ENCODE measurements around the gene FAM76B. TPM values are rescaled to one million over a fixed set of nuclear protein-coding genes. Genes with fewer than 3 reads are reported as not detected.

FAM76B gene
- total and polyA plus RNA-seq, 2 of the 13 experiments (the other 11 are each of a cell fraction or from before 2014, with no cell fraction given), result 20.2 to 24.2 TPM

GRCh38 chr11:95802806-95803205 is 13.2 kb upstream of the FAM76B start:
- Histone ChIP-seq H3K4me1 (ENCODE audit: insufficient read depth, low read length) (no peaks in the 10 kb centered on the region), H3K4me2 (ENCODE audit: low read depth, low read length) (no peak overlapping the region), H3K79me2 (ENCODE audit: insufficient read depth, low read length) (peaks cover 6% of the 10 kb centered on the region), H2AFZ (ENCODE audit: low read length) (no peak overlapping the region), H3K27me3 (ENCODE audit: control insufficient read depth in 1 of 2, insufficient read depth in 2 of 2, low read length in 2 of 2) (no peaks in the 10 kb centered on the region), H3K9me3 (ENCODE audit: low read length) (no peaks in the 10 kb centered on the region), H3K9ac (ENCODE audit: insufficient read depth, low read depth, low read length) (no peak overlapping the region), H4K20me1 (ENCODE audit: insufficient read depth, low read length) (no peaks in the 10 kb centered on the region), H3K4me3 (replicated peaks in 1 of 3; ENCODE audit: insufficient read depth in 1 of 3, low read depth in 2 of 3, low read length in 3 of 3) (no peak overlapping the region), H3K36me3 (replicated peaks in 1 of 2; ENCODE audit: control insufficient read depth in 1 of 2, insufficient read depth in 2 of 2, low read length in 2 of 2) (peaks cover 4 to 44% of the 10 kb centered on the region in 2 experiments), H3K27ac (ENCODE audit: extremely low read length, insufficient read depth, low read length) (no peak overlapping the region)
- in situ Hi-C loops (cut with HindIII; ENCODE audit: extremely low pct_ligation_motif_present, low pct_unique_long_range_greater_than_20kb) (no loop called here), intact Hi-C loops (cut with micrococcal nuclease; ENCODE audit: unreplicated experiment) (no loop called here)
- FAIRE-seq (no peak), ATAC-seq (no peak), DNase-seq (ENCODE audit: low spot score) (no peak)
- CTCF ChIA-PET (ENCODE audit: low intra/inter-chr PET ratio, low total read pairs), result no interaction called here
- no TSS peak for BruUV-seq (replicated peaks)
- POLR2A ChIA-PET, result no interaction called here
- TF ChIP-seq SAFB2 (CRISPR knock-in tag; IDR thresholded peaks at IDR 0.05; ENCODE audit: borderline replicate concordance, low read depth), result no peak
- no peak for TF ChIP-seq ZNF142 (CRISPR knock-in tag; IDR thresholded peaks at IDR 0.05)
- TF ChIP-seq NR2F6 (IDR thresholded peaks at IDR 0.05), result no peak
- no peak for TF ChIP-seq NR2F6 (CRISPR knock-in tag; IDR thresholded peaks at IDR 0.05)
- no peak for TF ChIP-seq ZNF20 (CRISPR knock-in tag; IDR thresholded peaks at IDR 0.05)
- TF ChIP-seq ZNF772 (CRISPR knock-in tag; IDR thresholded peaks at IDR 0.05), result no peak
- no peak for TF ChIP-seq CBX1 (IDR thresholded peaks at IDR 0.05; ENCODE audit: low read depth)
- no peak for TF ChIP-seq THAP9 (CRISPR knock-in tag; IDR thresholded peaks at IDR 0.05; ENCODE audit: borderline replicate concordance)
- TF ChIP-seq GATAD2A (CRISPR knock-in tag; IDR thresholded peaks at IDR 0.05), result no peak
- no peak for TF ChIP-seq ZBTB34 (CRISPR knock-in tag; IDR thresholded peaks at IDR 0.05)
- WGBS (ENCODE audit: low lambda C conversion rate), result 97% methylated on average over 1 of the region's 1 CpG
